Progenitor cell of endocrine pancreas (in vitro differentiated cells): Measurements from ENCODE around the gene PDIA2. TPM values are rescaled to one million over a fixed set of nuclear protein-coding genes. Genes with fewer than 3 reads are reported as not detected.
A peak's percentile ranks its signal among the peaks of the same experiment; 100 is the strongest.

ENCODE experiments used
- DNase-seq: peaks from one replicate; pipeline ENCODE4 v3.0.0; 2021; ENCODE audit warnings: low spot score; ENCODE audit not compliant: unreplicated experiment
- H3K27ac Mint-ChIP-seq: 2 replicates; pipeline ENCODE4 v1.8.0; 2021; ENCODE audit warnings: mild to moderate bottlenecking, moderate library complexity, mixed read lengths
- H3K27me3 Mint-ChIP-seq: 2 replicates; pipeline ENCODE4 v1.8.0; 2021; ENCODE audit warnings: mixed read lengths
- H3K36me3 Mint-ChIP-seq: 2 replicates; pipeline ENCODE4 v1.8.0; 2022; ENCODE audit warnings: mixed read lengths; ENCODE audit not compliant: insufficient read depth
- H3K4me1 Mint-ChIP-seq: 2 replicates; pipeline ENCODE4 v1.8.0; 2021; ENCODE audit warnings: low read depth, mixed read lengths
- H3K4me3 Mint-ChIP-seq: 2 replicates; pipeline ENCODE4 v1.8.0; 2021; ENCODE audit warnings: low read depth, mild to moderate bottlenecking, moderate library complexity, mixed read lengths
- H3K9me3 Mint-ChIP-seq: 2 replicates; pipeline ENCODE4 v1.8.0; 2021; ENCODE audit warnings: low read depth, mixed read lengths
- total RNA-seq: library from RNA; stranded (reverse); gene quantifications from 2 replicates; pipeline ENCODE4 v1.2.1, GENCODE V29; 2021
- TF ChIP-seq, protein P1 (sequence below): fragments of 200-600 bp; sonication (generic); IDR thresholded peaks from one replicate; pipeline ENCODE4 v1.5.0; 2021; ENCODE audit warnings: antibody characterized with exemption, mild to moderate bottlenecking; ENCODE audit not compliant: unreplicated experiment

The PDIA2 gene
- total RNA-seq, 1 donor from 2014 or later, result 3.8 TPM

DNA sequence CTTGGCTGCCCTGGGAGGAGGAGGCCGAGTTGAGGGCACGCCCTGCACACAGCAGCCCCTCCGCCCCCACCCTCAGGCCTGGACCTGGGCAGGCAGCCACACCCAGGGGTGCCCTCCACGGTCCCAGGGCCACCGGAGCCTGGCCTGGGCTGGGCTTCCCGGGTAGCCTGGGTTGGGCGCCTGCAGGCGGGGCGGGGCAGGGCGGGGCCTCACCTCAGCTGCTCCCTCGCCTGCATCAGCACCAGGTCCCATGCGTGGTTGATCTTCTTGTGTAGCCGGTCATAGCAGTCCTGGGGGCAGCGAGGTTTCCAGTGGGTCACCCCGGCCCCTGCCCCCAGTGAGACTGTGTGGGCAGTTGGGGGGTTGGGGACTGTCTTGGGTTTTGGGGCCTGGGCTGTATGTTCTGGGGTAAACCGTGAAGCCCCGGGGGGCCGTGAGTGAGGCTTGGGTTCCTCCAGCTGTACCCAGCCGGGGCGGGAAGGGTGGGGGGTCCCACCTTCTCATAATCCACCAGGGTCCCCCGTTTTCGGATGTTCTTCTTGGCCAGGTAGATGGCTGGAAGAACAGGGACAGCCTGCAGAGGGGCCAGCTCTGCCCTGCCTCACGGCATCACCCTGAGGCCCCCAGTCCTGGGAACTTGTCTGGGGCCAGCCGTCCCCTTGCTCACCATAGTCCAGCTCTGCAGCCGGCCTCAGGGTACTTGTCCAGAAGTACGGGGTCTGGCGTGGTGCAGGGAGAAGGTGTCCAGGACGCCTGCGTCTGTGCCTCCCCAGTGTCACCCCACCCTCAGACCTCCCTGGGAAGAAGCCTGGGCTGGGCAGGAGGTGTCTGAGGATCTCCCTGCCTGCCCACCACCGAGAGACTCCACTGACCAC is 9.2 kb upstream of the PDIA2 start:
- Mint-ChIP-seq H3K36me3 (no peaks in the 10 kb centered on the region), H3K27ac (no peak overlapping the region), H3K27me3 (peaks cover 26% of the 10 kb centered on the region), H3K4me3 (no peak overlapping the region), H3K9me3 (no peaks in the 10 kb centered on the region), H3K4me1 (peaks cover 2% of the 10 kb centered on the region)
- TF ChIP-seq, protein P1, sequence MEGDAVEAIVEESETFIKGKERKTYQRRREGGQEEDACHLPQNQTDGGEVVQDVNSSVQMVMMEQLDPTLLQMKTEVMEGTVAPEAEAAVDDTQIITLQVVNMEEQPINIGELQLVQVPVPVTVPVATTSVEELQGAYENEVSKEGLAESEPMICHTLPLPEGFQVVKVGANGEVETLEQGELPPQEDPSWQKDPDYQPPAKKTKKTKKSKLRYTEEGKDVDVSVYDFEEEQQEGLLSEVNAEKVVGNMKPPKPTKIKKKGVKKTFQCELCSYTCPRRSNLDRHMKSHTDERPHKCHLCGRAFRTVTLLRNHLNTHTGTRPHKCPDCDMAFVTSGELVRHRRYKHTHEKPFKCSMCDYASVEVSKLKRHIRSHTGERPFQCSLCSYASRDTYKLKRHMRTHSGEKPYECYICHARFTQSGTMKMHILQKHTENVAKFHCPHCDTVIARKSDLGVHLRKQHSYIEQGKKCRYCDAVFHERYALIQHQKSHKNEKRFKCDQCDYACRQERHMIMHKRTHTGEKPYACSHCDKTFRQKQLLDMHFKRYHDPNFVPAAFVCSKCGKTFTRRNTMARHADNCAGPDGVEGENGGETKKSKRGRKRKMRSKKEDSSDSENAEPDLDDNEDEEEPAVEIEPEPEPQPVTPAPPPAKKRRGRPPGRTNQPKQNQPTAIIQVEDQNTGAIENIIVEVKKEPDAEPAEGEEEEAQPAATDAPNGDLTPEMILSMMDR, result no peak
- DNase-seq, result no peak

DNA sequence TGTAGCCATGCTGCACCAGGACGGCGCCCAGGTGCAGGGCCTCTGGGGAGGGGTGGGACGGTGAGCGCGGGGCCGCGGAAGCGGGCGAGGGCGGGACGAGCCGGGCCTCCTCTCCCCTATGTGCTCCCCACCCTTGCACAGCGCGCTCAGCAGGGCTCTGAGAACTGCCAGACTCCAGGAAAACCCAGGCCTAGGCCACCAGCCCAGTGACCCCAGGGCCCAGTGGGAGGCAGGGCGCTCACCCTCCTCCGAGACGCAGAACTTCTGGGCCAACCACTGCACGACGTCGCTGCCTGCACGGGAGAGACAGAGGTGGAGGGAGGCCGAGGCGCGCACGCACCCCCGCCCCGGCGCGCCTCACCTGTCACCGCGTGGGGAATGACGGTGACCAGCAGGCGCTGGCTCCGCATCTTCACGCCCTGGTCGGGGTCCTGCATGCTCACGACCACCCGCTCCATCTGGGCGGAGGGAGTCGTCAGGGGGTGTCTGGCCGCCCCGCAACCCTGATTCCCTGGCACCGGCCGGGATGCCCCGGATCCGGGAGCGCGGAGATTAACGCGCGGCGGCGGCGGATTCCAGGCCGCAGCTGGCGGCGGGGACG is 7.8 kb upstream of the PDIA2 start:
- Mint-ChIP-seq H3K9me3 (no peaks in the 10 kb centered on the region), H3K27me3 (peaks cover 32% of the 10 kb centered on the region), H3K27ac (no peak overlapping the region), H3K4me1 (peaks cover 2% of the 10 kb centered on the region), H3K4me3 (peak overlapping the region; percentile 64), H3K36me3 (no peaks in the 10 kb centered on the region)
- TF ChIP-seq, protein P1, result no peak
- DNase-seq, result no peak

DNA sequence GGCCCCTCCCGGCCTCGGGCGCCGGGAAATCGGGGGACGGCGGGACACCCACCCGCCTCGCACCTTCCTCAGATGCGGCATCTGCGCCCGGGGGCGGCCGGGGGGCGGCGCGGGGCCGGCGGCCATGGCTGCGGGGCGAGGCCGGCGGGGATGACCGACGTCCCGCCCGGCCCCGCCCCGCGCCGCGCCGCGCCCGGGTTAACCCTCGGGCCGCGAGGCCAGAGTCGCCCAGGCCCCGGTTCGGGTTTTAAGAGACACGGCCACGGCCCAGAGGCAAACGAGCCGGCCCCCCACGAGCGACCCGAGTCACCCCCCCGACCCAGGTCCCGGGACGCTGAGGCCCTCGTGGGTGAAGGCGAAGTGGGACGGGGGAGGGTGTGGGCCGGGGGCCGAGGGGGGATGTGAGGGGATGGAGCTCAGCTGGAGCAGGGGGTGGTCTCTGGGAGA is 7.2 kb upstream of the PDIA2 start, which contains the start of gene RGS11:
RGS11 (minus strand) TSS at position 159 of the 447 bp plus-strand sequence; CDS start at position 126, 33 bp downstream.
- H3K36me3 Mint-ChIP-seq, result no peaks in the 10 kb centered on the region
- no peaks in the 10 kb centered on the region for H3K9me3 Mint-ChIP-seq
- no peak within 1 kb of the TSS for H3K27ac Mint-ChIP-seq
- H3K4me3 Mint-ChIP-seq, result peak within 1 kb of the TSS; percentile 67
- no peak for DNase-seq
- H3K4me1 Mint-ChIP-seq, result peaks cover 2% of the 10 kb centered on the region
- TF ChIP-seq, protein P1, result no peak
- H3K27me3 Mint-ChIP-seq, result peaks cover 32% of the 10 kb centered on the region

DNA sequence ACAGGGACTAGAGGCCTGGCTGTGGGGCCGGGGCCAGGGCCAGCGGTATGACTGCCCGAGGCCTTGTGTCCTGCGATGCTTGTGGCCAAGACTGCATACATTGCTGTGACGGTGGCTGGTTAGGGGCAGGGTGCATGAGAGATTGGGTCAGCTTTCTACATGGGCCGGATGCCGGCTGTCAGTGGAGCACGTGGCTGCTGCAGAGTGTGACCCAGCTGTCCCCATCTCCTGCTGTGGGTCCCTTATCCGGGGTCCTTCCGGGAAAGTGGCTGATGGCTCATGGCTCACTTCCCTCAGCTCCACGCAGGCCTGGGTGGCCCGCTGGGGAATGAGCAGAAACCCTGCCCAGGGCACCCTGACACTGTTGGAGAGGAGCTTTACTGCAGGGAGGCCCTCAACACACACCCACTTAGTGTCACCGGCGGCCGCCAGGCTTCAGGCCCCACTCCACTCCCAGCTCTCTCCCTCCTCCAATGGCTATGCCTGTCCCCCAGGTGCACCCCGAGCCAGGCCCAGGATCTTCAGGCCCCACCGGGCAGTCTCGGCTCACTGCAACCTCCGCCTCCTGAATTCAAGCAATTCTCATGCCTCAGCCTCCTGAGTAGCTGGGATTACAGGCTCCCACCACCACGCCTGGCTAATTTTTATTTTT is 6.4 kb upstream of the PDIA2 start:
- TF ChIP-seq, protein P1, result no peak
- DNase-seq, result no peak
- Mint-ChIP-seq H3K27me3 (peaks cover 32% of the 10 kb centered on the region), H3K4me1 (peaks cover 2% of the 10 kb centered on the region), H3K27ac (no peak overlapping the region), H3K4me3 (peak overlapping the region; percentile 67), H3K9me3 (no peaks in the 10 kb centered on the region), H3K36me3 (no peaks in the 10 kb centered on the region)

DNA sequence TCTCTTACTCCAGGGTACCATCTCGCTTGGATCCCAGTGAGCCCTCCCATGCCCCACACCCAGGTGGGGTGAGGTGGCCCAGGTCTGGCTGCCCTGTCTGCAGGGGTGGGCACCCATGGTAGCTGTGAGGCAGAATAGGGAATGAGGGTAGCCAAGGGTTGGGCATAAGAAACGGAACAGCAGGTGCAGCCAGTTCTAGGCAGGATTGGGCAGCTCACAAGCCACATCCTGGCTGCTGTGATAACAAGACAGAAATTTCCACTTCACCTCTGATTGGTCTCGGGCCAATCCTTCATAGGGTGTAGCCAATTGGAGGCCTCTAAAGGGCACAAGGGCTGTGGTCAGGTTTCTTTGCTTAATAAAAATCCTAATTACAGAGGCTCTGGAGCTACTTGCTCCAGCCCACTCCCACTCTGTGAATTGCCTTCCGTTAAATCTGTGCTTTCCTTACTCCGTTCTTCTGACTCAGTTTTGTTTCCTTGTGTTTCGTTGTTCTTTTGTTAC is 4.0 kb upstream of the PDIA2 start:
- peak overlapping the region; percentile 15 for H3K4me3 Mint-ChIP-seq
- no peaks in the 10 kb centered on the region for H3K36me3 Mint-ChIP-seq
- DNase-seq, result no peak

More for the DNA sequence above, 4.0 kb upstream of the PDIA2 start:
- Mint-ChIP-seq H3K27ac (no peak overlapping the region), H3K9me3 (no peaks in the 10 kb centered on the region), H3K27me3 (peaks cover 30% of the 10 kb centered on the region), H3K4me1 (peaks cover 2% of the 10 kb centered on the region)
- TF ChIP-seq, protein P1, result no peak
